Right ventricle myocardium superior (tissue), 1 donor: Measurements from ENCODE around the gene ITPR2. TPM values are rescaled to one million over a fixed set of nuclear protein-coding genes. Genes with fewer than 3 reads are reported as not detected.

Experiments used
- ATAC-seq: fragments of 200-7000 bp; cut with Tn5 transposase; one replicate; pipeline ENCODE4 v1.9.1; 2020; ENCODE audit warnings: mild to moderate bottlenecking; ENCODE audit not compliant: poor library complexity
- DNase-seq: peaks from one replicate; pipeline ENCODE4 v3.0.0-alpha.2; 2020
- intact Hi-C: fragments of 100-400 bp; cut with DNase I; formaldehyde crosslinking; loops from one replicate; pipeline ENCODE4 v1.11.2; 2022
- total RNA-seq: library from RNA; stranded (reverse); fragmentation: NEBNext Ultra II Directional; extraction: Animal tissue kit (Norgen Biotek cat#: 25700); gene quantifications from one replicate; pipeline ENCODE4 v1.2.1, GENCODE V29; 2021
- donor health status: DM: no; HTN: yes; CAD: no; lungs with severe emphysema.

The ITPR2 gene
- total RNA-seq, 1 donor from 2014 or later, result 10.0 TPM

DNA sequence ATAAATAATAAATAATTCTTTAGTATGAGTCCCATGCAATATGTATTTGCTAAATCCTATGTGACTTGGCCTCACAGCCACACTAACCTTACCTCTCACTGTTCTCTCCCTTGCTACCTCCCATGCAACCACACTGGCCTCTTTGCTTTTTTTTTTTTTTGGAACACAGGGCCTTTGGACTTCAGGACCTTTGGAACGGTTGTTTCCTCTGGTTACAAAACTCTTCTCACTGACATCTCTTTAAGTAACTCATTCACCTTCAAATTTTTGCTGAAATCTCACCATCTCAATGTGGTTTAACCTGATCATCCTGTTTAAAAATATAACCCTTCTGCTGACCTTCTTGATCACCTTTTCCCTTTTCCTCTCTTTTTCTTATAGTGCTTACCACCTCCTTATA is 443.7 kb downstream of the ITPR2 start:
- DNase-seq (no peak), ATAC-seq (no peak)
- intact Hi-C loops, result no loop called here

DNA sequence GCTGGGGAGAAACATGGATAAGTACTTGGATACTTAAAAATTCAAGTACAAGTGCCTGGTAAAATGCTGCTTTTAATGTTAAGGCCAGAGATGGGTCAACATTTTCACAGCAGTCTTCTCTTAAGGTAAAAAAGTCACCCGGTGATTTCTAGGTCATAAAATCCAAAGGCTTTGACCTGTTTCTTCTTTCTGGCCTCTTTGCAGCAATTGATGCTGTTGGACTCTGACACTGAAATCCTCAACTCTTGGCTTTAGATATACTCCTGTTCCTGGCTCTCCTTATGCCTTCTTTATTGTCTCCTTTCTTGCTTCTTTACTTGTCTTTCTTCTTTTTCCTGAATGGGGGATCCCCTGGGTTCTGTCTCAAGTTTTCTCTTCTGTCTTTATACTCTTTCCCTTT is 448.5 kb downstream of the ITPR2 start:
- ATAC-seq (no peak), DNase-seq (no peak)
- intact Hi-C loops, result no loop called here

GRCh38 chr12:26383041-26383440 is 450.0 kb downstream of the ITPR2 start:
- intact Hi-C loops, result no loop called here
- ATAC-seq (no peak), DNase-seq (no peak)

DNA sequence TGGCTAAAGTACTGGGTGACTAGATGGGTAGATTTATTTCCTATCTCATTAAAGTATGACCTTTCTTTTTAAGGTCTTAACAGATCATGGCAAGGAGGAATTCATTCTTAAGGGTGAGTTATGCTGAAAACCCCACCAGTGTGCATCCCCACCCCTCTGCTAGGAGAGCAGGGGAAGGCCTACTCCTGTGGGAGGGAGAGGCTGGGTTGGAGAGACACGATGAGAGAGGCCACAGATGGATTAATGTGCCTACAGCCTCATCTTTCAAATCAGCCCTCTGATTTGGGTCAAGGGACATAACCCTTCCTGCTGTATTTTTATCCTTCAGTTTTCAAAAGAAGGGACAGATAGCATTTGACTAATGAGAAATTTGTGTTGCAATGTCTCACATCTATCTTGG is 452.1 kb downstream of the ITPR2 start:
- intact Hi-C loops, result no loop called here
- ATAC-seq, result no peak

GRCh38 chr12:26379777-26380467 is 453.1 kb downstream of the ITPR2 start:
- no peak for ATAC-seq

More for the DNA sequence above, 452.1 kb downstream of the ITPR2 start:
- no peak for DNase-seq

DNA sequence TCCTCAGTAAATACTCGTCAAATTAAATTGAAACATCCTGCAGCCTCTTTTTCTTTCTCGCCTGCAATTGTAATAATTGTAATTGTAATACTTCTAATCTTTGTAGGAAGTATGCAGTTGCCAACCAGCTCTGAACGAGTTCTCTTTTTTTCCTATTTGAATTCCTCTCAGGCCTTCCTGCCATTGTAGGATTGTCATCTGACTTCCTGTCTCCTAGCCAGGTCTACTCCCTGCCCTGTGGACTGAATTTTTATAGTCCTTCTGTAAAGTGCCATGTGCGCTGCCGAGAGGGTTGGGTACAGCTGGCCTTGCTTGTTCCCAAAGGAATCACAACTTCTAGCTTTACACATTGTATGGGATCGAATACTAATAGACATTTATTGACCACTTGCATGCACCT is 454.3 kb downstream of the ITPR2 start:
- ATAC-seq (peak; percentile 78), DNase-seq (no peak)
- intact Hi-C loops, result no loop called here

More at GRCh38 chr12:26379777-26380467, 453.1 kb downstream of the ITPR2 start:
- no peak for DNase-seq
- intact Hi-C loops, result no loop called here

DNA sequence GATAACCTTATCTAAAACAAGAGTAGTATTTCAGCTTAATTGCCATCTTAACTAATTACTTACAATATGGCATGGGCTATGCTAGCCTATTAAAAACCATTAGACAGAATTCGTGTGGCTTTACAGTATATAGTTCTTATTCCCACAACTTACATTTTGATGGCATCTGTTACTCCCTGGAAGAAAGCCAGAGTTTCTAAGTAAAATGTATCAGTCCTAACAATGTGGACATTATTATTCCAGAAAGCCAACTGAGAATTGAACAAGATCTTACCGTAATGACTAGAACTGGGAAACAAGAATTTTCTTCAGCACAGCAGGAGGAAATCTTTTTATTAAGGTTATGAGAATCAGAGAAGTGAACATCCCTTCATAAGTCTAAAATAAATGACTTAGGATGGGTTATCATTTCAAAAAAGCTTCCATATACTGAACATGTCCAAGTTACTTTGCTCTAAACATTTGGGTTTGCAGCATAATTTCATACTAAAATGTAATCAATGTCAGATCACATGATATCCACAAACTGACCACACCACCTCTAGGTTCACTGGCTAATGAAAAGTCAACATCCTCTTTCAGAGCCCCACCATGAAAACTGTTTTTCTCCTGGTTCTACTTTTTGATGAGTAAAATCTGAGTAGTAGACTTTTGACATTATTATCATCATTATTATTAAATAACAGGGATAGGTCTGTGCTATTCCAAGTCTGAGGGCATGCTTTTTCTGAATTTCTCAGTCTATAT is 457.9 kb downstream of the ITPR2 start:
- ATAC-seq (no peak), DNase-seq (no peak)
- intact Hi-C loops, result no loop called here

DNA sequence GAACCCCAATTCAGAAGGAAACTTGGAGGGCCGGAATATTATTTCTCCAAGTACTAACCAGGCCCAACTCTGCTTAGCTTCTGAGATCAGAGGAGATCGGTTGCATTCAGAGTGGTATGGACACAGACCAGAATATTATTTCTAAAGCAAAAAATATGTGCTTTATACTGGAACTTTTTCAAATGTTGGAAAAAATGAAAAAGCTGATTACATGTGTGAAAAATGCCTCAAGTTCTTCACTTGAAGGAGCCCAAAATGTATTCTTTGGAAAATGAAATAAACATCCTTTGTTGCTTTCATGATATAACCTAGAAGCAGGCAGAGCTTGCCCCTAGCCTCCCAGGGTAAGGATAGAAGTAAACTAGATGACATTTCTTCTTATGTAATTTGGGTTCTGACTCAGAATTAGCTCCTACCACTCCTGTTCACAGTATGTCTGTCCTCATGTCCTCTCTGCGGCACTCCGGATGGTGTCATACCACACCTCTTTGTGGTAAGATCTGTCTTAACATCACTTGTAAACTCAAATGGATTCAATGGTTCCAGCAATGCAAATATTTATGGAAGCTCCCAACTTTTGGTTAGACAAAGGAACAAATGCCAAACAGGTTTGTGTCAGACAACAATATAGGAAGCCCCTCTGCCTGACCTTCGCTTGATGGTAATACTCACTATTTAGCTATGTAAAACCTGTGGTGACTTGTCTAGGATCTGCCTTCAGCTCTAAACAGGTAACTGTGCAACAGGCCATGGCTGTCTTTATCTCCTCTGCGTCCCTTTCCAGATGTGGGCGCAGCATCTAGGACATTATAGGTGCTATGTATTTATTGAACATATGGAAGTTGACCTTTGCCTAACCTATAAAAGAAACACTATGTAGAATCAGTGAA is 459.1 kb downstream of the ITPR2 start:
- intact Hi-C loops, result no loop called here
- ATAC-seq (no peak), DNase-seq (no peak)

- DNase-seq, result no peak
- intact Hi-C loops, result no loop called here
- no peak for ATAC-seq
Measured at GRCh38 chr12:26372866-26373265, 460.1 kb downstream of the ITPR2 start.

GRCh38 chr12:26370098-26370497 is 462.9 kb downstream of the ITPR2 start:
- ATAC-seq (no peak), DNase-seq (no peak)
- intact Hi-C loops, result no loop called here

- intact Hi-C loops, result no loop called here
- no peak for DNase-seq
- no peak for ATAC-seq
Measured at GRCh38 chr12:26369588-26369987, 463.4 kb downstream of the ITPR2 start.

GRCh38 chr12:26367991-26368730 is 464.8 kb downstream of the ITPR2 start:
- ATAC-seq, result no peak
- intact Hi-C loops, result no loop called here
- DNase-seq, result no peak

DNA sequence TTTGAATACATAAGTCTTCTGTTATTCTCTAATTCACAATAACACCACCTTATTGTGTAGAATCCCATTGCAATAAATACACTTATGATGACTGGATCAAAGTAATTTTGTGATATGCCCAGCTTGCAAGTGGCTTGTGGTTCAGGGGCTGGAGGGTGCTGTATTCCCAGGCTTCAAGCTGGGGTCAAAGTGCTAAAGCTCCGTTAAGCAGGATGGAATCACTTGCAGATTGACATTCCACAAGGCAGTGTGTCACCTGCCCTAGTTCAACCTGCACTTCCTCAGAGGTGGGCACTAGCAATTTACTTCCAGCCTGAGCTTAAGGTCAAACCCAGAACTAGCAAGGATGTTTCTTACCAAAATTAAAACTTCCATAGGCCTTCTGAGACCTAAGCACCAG is 471.0 kb downstream of the ITPR2 start:
- ATAC-seq, result no peak

DNA sequence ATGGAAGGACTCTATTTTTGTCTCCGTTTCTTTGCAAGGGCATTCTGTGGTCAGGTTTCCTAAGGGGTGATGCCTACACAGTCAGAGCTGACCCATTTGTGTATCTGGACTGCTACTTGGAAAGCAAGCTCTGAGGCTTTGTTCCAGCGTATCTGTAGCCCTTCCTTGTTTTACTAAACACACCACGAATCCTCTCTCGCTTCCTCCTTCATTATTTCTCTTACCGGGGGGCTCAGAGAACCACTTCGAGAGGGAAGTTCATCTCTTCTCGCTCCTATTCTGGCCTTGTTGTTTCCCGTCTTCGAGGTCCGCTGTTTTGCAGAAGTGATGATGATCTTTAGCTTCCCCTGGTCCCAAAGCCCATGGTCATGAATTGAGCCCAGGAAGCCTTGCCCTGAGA is 472.9 kb downstream of the ITPR2 start:
- intact Hi-C loops, result no loop called here
- peak; percentile 39 for ATAC-seq
- no peak for DNase-seq

More for the DNA sequence above, 471.0 kb downstream of the ITPR2 start:
- intact Hi-C loops, result no loop called here
- no peak for DNase-seq

DNA sequence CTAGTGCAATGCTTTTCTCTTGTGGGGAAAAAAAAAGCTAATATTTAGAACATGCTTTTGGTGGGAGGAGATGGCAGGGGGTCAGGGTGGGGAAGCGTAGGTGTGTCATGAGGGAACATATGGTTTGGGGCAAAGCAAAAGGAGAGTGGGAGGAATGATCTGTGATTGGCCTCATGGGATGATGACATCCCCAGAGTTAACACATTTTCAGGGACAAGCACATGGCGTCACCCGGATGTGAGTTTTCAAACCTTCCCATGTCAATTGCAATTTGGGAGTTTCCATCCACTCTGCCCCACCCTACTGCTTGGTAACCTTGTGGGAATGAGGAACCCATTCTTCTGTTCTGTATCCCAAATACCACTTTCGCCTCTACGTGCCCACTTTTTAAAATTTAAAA is 473.4 kb downstream of the ITPR2 start:
- ATAC-seq, result no peak
- intact Hi-C loops, result no loop called here

DNA sequence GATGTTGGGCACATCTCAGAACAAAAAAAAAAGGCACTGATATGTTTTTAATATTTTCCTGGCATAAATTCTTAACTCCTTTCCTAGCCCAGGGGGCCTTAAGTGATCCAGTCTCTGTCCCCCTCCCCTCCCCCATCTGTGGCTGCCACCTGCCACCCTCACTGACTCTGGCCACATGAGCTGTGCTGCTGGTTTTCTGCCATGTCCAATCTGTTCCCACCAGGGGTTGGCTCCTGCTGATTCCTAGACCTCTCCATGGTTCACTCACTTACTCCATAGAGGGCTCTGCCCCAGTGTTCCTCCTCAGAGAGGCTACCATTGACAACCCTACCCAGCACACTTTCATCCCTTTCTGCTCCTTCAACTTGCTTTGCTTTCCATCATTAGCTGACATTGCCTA is 474.3 kb downstream of the ITPR2 start:
- ATAC-seq (no peak), DNase-seq (no peak)
- intact Hi-C loops, result no loop called here

More for the DNA sequence above, 473.4 kb downstream of the ITPR2 start:
- no peak for DNase-seq

GRCh38 chr12:26347300-26347699 is 485.7 kb downstream of the ITPR2 start:
- no peak for ATAC-seq
- no peak for DNase-seq
- intact Hi-C loops, result no loop called here

GRCh38 chr12:26346736-26347135 is 486.3 kb downstream of the ITPR2 start:
- intact Hi-C loops, result no loop called here
- ATAC-seq (no peak), DNase-seq (no peak)
